ENCODE data around the gene B3GALT4.
A peak's percentile ranks its signal among the peaks of the same experiment; 100 is the strongest.

B3GALT4 gene

DNA sequence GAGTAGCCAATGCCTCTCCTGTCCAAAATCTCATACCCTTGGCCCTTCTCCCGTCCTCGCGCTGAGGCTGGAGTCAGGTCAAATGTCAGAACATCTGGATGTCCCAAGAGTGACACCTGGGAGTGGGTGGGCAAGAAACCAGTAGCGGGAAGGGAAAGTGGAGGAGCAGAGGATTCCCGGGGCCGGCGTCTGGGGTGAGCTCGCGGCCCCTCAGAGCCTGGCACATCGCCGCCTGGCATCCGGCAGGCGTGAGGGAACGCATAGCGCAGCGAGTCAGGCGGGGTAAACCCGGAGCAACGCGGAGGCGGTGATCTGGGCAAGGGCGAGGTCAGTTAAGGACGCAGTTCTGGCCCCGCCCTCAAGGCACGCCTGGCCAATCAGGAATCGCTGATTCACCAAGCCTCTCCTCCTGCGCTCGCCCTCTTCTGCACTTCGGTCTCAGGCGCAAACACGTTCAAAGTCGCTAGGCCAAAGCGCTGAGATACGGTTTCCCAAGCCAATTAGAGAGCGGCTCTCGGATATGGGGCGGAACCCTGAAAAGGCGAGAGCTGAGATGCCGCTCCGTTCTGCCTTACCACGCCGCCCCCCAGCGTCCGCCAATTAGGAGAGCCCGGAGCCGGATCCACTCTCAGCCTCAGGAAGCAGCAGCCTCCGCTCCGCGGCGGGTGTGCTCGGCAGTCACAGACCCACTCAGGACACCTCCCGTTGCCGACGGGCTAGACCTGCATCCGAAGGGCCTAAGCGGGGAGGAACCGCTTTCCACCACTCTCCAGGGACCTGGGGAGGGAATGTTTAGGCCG is 27.8 kb upstream of the B3GALT4 start:
- H3K4me1 ChIP-seq (ENCODE audit: insufficient read depth, low read length, severe bottlenecking) = peaks cover 24% of the 10 kb centered on the region
- peaks cover 12% of the 10 kb centered on the region; the same call in 1 of the 2 replicates for H3K36me3 ChIP-seq (ENCODE audit: insufficient read depth, low read length)
- peak overlapping the region; percentile 93 for H3K4me2 ChIP-seq (ENCODE audit: low read length)
- TF ChIP-seq EZH2 (IDR thresholded peaks at IDR 0.05; ENCODE audit: borderline replicate concordance, low read length) = no peak
- TF ChIP-seq, protein P1, sequence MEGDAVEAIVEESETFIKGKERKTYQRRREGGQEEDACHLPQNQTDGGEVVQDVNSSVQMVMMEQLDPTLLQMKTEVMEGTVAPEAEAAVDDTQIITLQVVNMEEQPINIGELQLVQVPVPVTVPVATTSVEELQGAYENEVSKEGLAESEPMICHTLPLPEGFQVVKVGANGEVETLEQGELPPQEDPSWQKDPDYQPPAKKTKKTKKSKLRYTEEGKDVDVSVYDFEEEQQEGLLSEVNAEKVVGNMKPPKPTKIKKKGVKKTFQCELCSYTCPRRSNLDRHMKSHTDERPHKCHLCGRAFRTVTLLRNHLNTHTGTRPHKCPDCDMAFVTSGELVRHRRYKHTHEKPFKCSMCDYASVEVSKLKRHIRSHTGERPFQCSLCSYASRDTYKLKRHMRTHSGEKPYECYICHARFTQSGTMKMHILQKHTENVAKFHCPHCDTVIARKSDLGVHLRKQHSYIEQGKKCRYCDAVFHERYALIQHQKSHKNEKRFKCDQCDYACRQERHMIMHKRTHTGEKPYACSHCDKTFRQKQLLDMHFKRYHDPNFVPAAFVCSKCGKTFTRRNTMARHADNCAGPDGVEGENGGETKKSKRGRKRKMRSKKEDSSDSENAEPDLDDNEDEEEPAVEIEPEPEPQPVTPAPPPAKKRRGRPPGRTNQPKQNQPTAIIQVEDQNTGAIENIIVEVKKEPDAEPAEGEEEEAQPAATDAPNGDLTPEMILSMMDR (IDR thresholded peaks at IDR 0.05; ENCODE audit: low read length) = 0 out of 2 replicates have a peak, but pooled peaks have one; percentile 20
- H3K79me2 ChIP-seq (ENCODE audit: insufficient read depth, low read length) = no peaks in the 10 kb centered on the region
- no peaks in the 10 kb centered on the region for H3F3A ChIP-seq (ENCODE audit: insufficient read depth, low read length)
- H3K9ac ChIP-seq (ENCODE audit: low read length) = peak overlapping the region; percentile 90
- H2AFZ ChIP-seq (ENCODE audit: low read length) = no peak overlapping the region
- peak overlapping the region; percentile 76 for H3K4me3 ChIP-seq (ENCODE audit: low read depth, low read length, poor library complexity, severe bottlenecking)
- no peaks in the 10 kb centered on the region for H4K20me1 ChIP-seq (ENCODE audit: insufficient read depth, low read length)
- no peaks in the 10 kb centered on the region for H3K9me2 ChIP-seq (ENCODE audit: low read depth, low read length)
- H3K27ac ChIP-seq (ENCODE audit: low read depth, low read length, poor library complexity, severe bottlenecking) = peak overlapping the region; percentile 66
- H3K9me3 ChIP-seq (ENCODE audit: low read length) = no peaks in the 10 kb centered on the region
- no peaks in the 10 kb centered on the region for H3K27me3 ChIP-seq (ENCODE audit: insufficient read depth, low read length)

DNA sequence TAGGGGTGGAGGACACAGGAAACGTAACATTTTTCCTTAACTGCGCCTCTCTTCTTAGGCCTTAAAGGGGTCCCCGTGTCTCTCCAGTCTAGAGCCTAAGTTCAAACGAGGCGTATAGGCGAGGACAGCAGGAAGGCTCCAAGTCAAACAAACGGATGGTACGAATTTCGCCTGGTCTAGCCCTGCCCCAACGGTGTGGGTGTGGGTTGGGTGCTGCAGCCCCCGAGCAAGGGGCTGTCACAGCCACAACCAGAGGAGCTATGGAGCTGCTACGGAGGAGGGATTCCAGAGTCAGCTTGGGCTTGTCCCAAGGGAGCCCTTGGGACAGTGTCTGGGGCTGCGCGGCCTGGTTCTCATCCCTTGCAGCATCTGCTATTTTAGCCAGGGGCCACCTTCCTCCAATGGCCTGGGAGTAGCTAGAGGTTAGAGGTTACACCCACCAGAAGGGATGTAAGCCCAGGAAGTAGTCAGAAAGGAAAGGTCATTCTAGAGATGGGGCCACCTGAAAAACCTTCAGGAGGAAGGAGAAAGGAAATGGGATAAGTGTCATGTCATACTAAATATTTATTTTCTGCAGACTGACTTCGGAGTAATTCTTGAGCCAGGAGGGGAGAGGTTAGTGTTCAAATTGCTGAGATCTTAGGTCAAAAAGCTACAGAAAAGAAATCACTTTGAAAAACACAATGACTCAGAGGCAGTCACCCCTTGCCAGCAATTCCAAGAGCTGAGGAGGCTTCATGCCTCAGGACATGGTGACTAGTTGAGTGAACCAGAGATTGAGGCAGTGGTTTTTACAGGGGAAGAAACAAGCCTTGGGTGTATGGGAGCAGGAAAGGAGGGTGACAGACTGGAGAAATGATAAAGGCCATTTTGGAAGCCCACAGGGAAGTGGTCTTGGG is 26.9 kb upstream of the B3GALT4 start:
- no peak for TF ChIP-seq EZH2 (IDR thresholded peaks at IDR 0.05; ENCODE audit: borderline replicate concordance, low read length)
- TF ChIP-seq, protein P1 (IDR thresholded peaks at IDR 0.05; ENCODE audit: low read length) = no peak; the same call in 1 of the 2 replicates
- no peaks in the 10 kb centered on the region for H3K79me2 ChIP-seq (ENCODE audit: insufficient read depth, low read length)
- no peaks in the 10 kb centered on the region for H4K20me1 ChIP-seq (ENCODE audit: insufficient read depth, low read length)
- peaks cover 12% of the 10 kb centered on the region; the same call in 1 of the 2 replicates for H3K36me3 ChIP-seq (ENCODE audit: insufficient read depth, low read length)
- peak overlapping the region; percentile 93 for H3K4me2 ChIP-seq (ENCODE audit: low read length)
- H3K27me3 ChIP-seq (ENCODE audit: insufficient read depth, low read length) = no peaks in the 10 kb centered on the region
- peak overlapping the region; percentile 63 for H3K27ac ChIP-seq (ENCODE audit: low read depth, low read length, poor library complexity, severe bottlenecking)
- peaks cover 24% of the 10 kb centered on the region for H3K4me1 ChIP-seq (ENCODE audit: insufficient read depth, low read length, severe bottlenecking)
- no peaks in the 10 kb centered on the region for H3K9me2 ChIP-seq (ENCODE audit: low read depth, low read length)
- H2AFZ ChIP-seq (ENCODE audit: low read length) = no peak overlapping the region
- H3K4me3 ChIP-seq (ENCODE audit: low read depth, low read length, poor library complexity, severe bottlenecking) = peak overlapping the region; percentile 76
- no peaks in the 10 kb centered on the region for H3F3A ChIP-seq (ENCODE audit: insufficient read depth, low read length)
- H3K9me3 ChIP-seq (ENCODE audit: low read length) = no peaks in the 10 kb centered on the region
- peak overlapping the region; percentile 90 for H3K9ac ChIP-seq (ENCODE audit: low read length)

DNA sequence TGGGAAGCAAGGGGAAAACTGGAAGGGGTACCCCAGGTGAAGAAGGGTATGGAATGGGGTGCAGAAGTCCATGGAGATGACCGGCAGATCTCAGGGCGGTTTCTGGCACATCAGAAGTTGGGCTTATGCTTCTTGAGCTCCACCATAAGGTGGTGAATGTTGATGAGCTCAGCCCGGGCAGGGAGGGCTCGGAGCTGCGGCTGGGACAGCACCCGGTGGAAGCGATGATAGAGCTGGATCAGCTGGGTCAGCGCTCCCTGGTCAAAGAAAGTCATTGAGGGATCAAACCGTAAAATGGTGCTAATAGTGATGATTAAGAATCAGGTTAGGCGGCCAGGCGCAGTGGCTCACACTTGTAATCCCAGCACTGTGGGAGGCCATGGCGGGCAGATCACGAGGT is 26.2 kb upstream of the B3GALT4 start:
- Histone ChIP-seq H3K27ac (ENCODE audit: low read depth, low read length, poor library complexity, severe bottlenecking) (no peak overlapping the region), H3K9me2 (ENCODE audit: low read depth, low read length) (no peaks in the 10 kb centered on the region), H3F3A (ENCODE audit: insufficient read depth, low read length) (no peaks in the 10 kb centered on the region), H4K20me1 (ENCODE audit: insufficient read depth, low read length) (no peaks in the 10 kb centered on the region), H3K27me3 (ENCODE audit: insufficient read depth, low read length) (no peaks in the 10 kb centered on the region), H2AFZ (ENCODE audit: low read length) (no peak overlapping the region), H3K9ac (ENCODE audit: low read length) (no peak overlapping the region; the same call in 1 of the 2 replicates), H3K9me3 (ENCODE audit: low read length) (no peaks in the 10 kb centered on the region), H3K4me3 (ENCODE audit: low read depth, low read length, poor library complexity, severe bottlenecking) (no peak overlapping the region), H3K4me2 (ENCODE audit: low read length) (no peak overlapping the region), H3K4me1 (ENCODE audit: insufficient read depth, low read length, severe bottlenecking) (peaks cover 24% of the 10 kb centered on the region), H3K79me2 (ENCODE audit: insufficient read depth, low read length) (no peaks in the 10 kb centered on the region), H3K36me3 (ENCODE audit: insufficient read depth, low read length) (peaks cover 12% of the 10 kb centered on the region; the same call in 1 of the 2 replicates)
- TF ChIP-seq EZH2 (IDR thresholded peaks at IDR 0.05; ENCODE audit: borderline replicate concordance, low read length) = no peak
- TF ChIP-seq, protein P1 (IDR thresholded peaks at IDR 0.05; ENCODE audit: low read length) = no peak
